Effector memory CD8-positive, alpha-beta T cell (primary cell): ENCODE measurements around the gene TMX3.

Experiments
- ATAC-seq: fragments of 150-1000 bp; cut with Tn5 transposase; replicated peaks from 2 replicates; pipeline ENCODE4 v1.10.0; 2021; ENCODE audit warnings: mild to moderate bottlenecking, moderate library complexity
- DNase-seq, 3 experiments: peaks; one replicate each; pipeline ENCODE4 v3.0.0; 2021
- H3K27ac Mint-ChIP-seq, 2 donors: one replicate each; pipeline ENCODE4 v1.8.0; 2022; ENCODE audit warnings: mild to moderate bottlenecking in 2 of 2, mixed read lengths in 2 of 2, moderate library complexity in 2 of 2
- H3K27me3 Mint-ChIP-seq, 2 donors: one replicate each; pipeline ENCODE4 v1.8.0; 2022; ENCODE audit warnings: mixed read lengths in 2 of 2
- H3K36me3 Mint-ChIP-seq: one replicate; pipeline ENCODE4 v1.8.0; 2022; ENCODE audit warnings: mild to moderate bottlenecking, moderate library complexity, mixed read lengths; ENCODE audit not compliant: insufficient read depth
- H3K4me1 Mint-ChIP-seq, 2 donors: one replicate each; pipeline ENCODE4 v1.8.0; 2022; ENCODE audit warnings: low read depth in 2 of 2, mixed read lengths in 2 of 2
- H3K4me3 Mint-ChIP-seq, 2 donors: one replicate each; pipeline ENCODE4 v1.8.0; 2022; ENCODE audit warnings: mild to moderate bottlenecking in 2 of 2, mixed read lengths in 2 of 2, moderate library complexity in 2 of 2
- H3K9me3 Mint-ChIP-seq, 2 donors: one replicate each; pipeline ENCODE4 v1.8.0; 2022; ENCODE audit warnings: mixed read lengths in 2 of 2

The TMX3 gene

DNA sequence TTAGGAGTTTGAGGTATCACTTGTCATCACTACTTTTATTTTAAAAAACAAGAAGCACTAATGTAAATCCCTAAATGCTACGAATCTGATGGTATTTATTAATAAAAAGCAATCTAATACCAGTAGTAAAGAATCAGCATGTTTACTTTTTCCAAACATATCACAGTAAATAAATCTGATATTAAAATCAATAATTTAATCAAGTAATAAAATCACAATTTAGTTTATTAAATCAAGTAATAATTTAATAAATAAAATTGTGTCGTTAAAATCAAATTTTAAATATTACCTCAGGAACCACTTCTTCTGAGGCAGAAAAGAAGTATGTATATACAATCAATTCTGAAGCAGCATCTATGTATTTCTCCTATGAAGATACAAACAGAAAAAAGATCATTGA is 18.0 kb downstream of the TMX3 start:
- Mint-ChIP-seq H3K9me3 (no peaks in the 10 kb centered on the region), H3K27me3 (no peaks in the 10 kb centered on the region), H3K36me3 (peaks cover 40% of the 10 kb centered on the region), H3K4me3 (no peak overlapping the region), H3K27ac (no peak overlapping the region), H3K4me1 (peaks cover 0 to 4% of the 10 kb centered on the region in 2 donors)
- ATAC-seq (no peak), DNase-seq (no peak)

DNA sequence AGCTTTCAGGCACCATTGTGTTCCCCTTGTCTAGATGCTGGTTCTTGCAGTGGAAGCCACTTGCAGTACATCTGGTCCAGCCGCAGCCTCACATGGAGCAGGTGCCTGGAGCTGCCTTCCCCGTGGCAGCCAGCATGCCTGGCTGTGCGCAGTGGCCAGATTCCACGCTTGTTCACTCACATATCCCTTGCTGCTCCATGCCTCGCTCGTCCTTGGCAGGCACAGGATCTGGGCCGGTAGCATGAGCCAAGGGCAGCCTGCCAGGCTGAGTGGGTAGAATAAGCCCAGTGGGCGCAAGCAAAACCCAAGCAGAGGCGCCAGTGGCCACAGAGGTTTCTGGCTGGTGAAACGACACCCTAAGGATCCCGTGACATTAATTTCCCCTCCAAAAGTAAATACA is 20.6 kb downstream of the TMX3 start:
- H3K27me3 Mint-ChIP-seq, result no peaks in the 10 kb centered on the region
- H3K9me3 Mint-ChIP-seq, result no peaks in the 10 kb centered on the region
- no peak overlapping the region for H3K27ac Mint-ChIP-seq
- H3K4me3 Mint-ChIP-seq, result no peak overlapping the region
- peaks cover 0 to 6% of the 10 kb centered on the region in 2 donors for H3K4me1 Mint-ChIP-seq
- DNase-seq, result no peak
- peaks cover 37% of the 10 kb centered on the region for H3K36me3 Mint-ChIP-seq
- no peak for ATAC-seq

DNA sequence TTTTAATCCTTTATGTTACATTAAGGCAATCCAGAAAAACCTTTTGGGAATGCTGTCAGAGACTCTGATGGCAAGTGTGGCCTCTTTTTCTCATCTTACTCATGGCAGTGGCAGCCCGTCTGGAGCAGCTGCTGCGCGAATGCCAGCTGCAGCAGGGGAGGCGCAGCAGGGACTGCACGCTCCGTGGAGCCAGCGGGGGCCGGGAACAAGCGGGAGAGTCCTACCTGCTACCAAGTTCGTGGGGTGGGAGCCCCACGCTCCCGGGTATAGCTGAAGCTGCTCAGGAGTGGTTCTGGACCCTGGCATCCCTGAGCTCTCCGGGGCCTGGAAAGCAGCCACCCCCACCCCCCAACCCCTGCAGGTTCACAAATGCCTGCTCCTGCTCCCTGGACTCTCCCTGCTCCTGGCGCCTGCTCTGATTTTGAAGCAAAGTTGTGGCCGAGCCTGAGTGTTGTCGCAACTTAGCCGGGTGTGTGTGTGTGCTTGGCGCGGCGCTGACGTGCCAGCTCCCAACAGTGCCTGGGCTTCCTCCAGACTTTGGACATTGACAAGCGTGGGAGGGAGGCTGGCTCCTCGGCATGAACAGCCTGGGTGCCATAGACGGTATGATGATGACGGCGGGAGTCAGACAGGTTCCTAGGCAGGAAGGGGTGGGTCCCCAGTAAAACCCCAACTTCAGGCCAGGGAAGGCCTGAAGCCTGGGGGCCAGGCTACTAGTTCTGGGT is 21.7 kb downstream of the TMX3 start:
- H3K4me3 Mint-ChIP-seq, result no peak overlapping the region
- DNase-seq, result no peak
- no peak for ATAC-seq
- H3K27ac Mint-ChIP-seq, result no peak overlapping the region
- peaks cover 0 to 6% of the 10 kb centered on the region in 2 donors for H3K4me1 Mint-ChIP-seq
- H3K36me3 Mint-ChIP-seq, result peaks cover 28% of the 10 kb centered on the region
- no peaks in the 10 kb centered on the region for H3K9me3 Mint-ChIP-seq
- no peaks in the 10 kb centered on the region for H3K27me3 Mint-ChIP-seq

DNA sequence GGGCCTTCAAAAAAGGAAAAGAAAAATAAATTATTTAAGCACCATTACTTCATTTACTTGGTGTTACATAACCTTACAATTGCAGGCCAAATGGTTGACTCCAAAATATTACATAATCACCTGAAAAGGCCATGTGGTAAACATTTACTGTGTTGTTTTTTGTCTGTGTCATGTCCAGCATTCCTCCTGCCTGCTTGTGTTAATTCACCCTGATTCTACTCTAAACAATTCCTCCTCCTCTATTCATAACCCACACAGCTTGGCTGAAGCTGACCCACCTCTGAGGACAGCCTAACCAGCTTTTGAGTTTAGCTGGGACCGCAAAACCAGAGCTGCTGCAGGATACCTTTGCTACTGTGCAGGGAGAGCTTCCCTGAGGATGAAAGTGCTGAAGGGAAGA is 35.4 kb downstream of the TMX3 start:
- Mint-ChIP-seq H3K36me3 (peaks cover 69% of the 10 kb centered on the region), H3K4me1 (peaks cover 0 to 3% of the 10 kb centered on the region in 2 donors), H3K9me3 (no peaks in the 10 kb centered on the region), H3K4me3 (no peak overlapping the region), H3K27me3 (no peaks in the 10 kb centered on the region), H3K27ac (peak overlapping the region in 1 of 2 donors; percentile 27)
- DNase-seq (no peak), ATAC-seq (no peak)

DNA sequence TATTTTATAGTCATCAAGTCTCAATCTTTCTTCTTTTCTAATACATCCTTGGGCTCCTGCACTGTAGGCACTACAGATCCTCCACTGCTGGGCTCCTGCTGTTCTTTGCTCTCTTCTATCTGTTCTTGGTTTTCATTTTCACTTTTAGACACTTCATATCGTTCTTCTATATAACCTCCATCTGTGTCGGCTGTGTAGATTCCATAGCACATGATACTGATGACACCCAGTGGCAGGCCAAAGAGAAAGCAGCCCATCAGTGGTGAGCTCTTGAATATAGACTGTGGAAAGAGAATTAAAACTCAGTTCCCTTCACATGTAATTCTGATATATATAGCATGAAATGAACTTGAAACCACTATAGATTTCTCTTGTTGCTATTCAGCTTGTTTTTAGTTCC is 38.0 kb downstream of the TMX3 start:
- no peaks in the 10 kb centered on the region for H3K9me3 Mint-ChIP-seq
- peaks cover 49% of the 10 kb centered on the region for H3K36me3 Mint-ChIP-seq
- ATAC-seq, result peak; percentile 54
- no peak for DNase-seq
- no peak overlapping the region for H3K4me3 Mint-ChIP-seq
- H3K27me3 Mint-ChIP-seq, result no peaks in the 10 kb centered on the region
- H3K27ac Mint-ChIP-seq, result peak overlapping the region in 1 of 2 donors; percentile 46
- peaks cover 0 to 3% of the 10 kb centered on the region in 2 donors for H3K4me1 Mint-ChIP-seq

DNA sequence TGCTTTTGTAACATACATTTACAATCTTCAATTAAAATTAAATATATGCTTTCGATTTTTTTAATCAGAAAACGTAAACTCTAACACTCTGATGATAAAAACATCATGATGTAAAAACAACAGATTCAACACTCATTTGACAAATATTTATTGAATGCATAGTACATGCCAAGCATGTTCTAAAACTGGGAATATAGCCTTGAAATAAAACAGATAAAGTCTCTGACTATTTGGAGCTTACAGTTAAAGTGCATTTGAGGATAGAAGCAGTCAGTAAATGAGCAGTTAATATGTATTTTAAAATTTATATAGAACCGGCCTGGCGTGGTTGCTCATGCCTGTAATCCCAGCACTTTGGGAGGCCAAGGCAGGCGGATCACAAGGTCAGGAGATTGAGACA is 47.8 kb downstream of the TMX3 start:
- Mint-ChIP-seq H3K27ac (no peak overlapping the region), H3K4me3 (no peak overlapping the region), H3K4me1 (no peaks in the 10 kb centered on the region), H3K27me3 (peaks cover 0 to 2% of the 10 kb centered on the region in 2 donors), H3K36me3 (no peaks in the 10 kb centered on the region), H3K9me3 (no peaks in the 10 kb centered on the region)
- ATAC-seq (no peak), DNase-seq (no peak)

DNA sequence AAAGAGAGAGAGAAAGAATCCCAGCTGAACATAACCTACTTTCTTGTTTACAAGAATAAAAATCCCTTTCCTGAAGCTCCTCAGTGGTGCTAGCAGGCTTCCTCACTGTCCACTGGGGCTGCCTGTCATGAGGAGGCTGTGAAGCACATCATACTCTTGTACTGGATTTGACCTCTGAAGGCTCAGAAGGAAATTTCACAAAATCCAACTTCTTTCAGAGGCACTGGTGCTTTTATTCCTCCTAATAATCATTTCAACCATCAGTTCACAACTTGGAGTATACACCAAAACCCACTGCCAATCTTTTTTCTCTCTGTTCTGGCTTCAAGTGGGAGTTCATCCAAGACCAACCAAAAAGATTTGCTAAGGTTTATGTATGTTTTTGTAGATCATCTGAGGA is 48.5 kb downstream of the TMX3 start:
- DNase-seq, result no peak
- H3K9me3 Mint-ChIP-seq, result no peaks in the 10 kb centered on the region
- H3K4me1 Mint-ChIP-seq, result no peaks in the 10 kb centered on the region
- H3K4me3 Mint-ChIP-seq, result no peak overlapping the region
- peaks cover 0 to 9% of the 10 kb centered on the region in 2 donors for H3K27me3 Mint-ChIP-seq
- H3K27ac Mint-ChIP-seq, result no peak overlapping the region
- no peaks in the 10 kb centered on the region for H3K36me3 Mint-ChIP-seq
- no peak for ATAC-seq

DNA sequence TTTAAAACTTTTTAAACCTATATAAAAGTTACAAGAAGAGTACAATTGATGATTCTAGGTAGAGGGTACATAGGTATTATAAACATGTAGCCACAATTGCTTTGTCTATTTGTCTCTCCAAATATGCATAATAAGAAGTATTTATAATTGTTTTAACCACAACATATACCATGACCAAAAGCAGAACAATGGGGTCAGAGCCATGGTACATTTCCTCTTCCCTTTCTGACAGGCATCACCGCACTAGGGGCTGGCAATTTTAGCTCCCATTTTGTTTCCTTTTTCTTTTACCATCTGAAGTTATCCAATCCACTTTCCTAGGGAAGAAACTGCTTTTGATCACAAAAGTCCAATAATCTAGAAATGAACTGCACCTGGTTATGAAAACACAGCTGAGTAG is 49.3 kb downstream of the TMX3 start:
- H3K27ac Mint-ChIP-seq, result no peak overlapping the region
- H3K27me3 Mint-ChIP-seq, result peaks cover 0 to 12% of the 10 kb centered on the region in 2 donors
- H3K36me3 Mint-ChIP-seq, result no peaks in the 10 kb centered on the region
- H3K4me1 Mint-ChIP-seq, result no peaks in the 10 kb centered on the region
- DNase-seq (no peak), ATAC-seq (no peak)
- no peaks in the 10 kb centered on the region for H3K9me3 Mint-ChIP-seq
- H3K4me3 Mint-ChIP-seq, result no peak overlapping the region

DNA sequence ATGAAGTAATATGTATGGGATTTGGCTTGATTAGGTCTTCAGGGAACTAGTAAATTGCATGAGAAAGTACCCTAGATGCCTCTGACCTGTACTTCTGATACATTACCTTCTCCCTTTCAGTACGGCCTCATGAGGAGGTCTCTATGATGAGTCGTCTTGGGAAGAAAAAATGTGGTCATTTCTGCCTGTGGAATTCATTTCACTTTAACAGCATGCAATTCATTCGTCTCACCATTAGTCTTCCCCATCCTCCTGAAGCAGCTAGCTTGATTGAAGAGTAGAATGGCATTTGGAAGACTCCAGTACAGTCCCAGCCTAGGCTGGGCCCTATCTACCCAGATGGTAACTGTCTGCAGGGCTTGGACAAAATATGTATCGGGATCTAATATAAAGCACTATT is 52.2 kb downstream of the TMX3 start:
- ATAC-seq (no peak), DNase-seq (no peak)
- H3K4me3 Mint-ChIP-seq, result no peak overlapping the region
- H3K9me3 Mint-ChIP-seq, result no peaks in the 10 kb centered on the region
- no peak overlapping the region for H3K27ac Mint-ChIP-seq
- no peaks in the 10 kb centered on the region for H3K36me3 Mint-ChIP-seq
- H3K4me1 Mint-ChIP-seq, result no peaks in the 10 kb centered on the region
- peaks cover under 1 to 23% of the 10 kb centered on the region in 2 donors for H3K27me3 Mint-ChIP-seq

DNA sequence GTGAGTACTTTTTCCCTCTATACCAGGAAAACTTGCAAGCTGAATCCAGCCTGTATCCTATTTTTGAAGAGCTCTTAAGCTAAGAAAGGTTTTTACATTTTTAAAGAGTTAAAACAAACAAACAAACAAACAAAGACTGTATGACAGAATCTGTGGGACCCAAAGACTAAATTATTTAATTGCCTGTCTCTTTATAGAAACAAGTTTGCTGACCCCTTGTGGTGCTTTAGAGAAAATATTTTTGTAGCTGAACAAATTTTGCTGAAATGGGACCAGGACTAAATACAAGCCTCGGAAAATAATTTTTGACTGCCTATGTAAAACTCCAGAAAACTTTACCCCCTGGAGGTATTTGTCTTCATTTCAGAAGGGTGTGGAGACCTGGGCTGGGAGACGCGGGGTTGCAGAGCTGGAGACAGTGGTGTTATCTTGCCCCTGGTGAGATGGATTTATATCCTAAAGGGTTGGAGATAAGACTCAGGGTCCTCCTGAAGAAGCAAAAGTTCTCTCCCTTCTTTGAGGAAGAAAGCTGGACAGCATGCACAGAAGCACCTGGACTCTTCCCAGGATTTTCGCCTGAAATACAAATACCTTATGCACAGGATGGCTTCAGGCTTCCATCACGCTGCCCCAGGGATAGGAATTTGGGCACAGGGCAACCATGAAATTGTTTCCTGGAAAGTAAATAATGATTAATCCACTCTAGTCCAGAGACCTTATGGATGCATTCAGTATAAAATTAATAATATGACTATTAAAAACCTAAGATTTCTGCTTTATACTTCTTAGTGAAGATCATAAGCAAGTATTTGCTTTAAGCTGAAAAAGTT is 54.3 kb downstream of the TMX3 start:
- Mint-ChIP-seq H3K4me3 (no peak overlapping the region), H3K9me3 (no peaks in the 10 kb centered on the region), H3K36me3 (no peaks in the 10 kb centered on the region), H3K27ac (no peak overlapping the region), H3K4me1 (no peaks in the 10 kb centered on the region), H3K27me3 (peaks cover 13 to 34% of the 10 kb centered on the region in 2 donors)
- ATAC-seq (peak; percentile 27), DNase-seq (no peak)

DNA sequence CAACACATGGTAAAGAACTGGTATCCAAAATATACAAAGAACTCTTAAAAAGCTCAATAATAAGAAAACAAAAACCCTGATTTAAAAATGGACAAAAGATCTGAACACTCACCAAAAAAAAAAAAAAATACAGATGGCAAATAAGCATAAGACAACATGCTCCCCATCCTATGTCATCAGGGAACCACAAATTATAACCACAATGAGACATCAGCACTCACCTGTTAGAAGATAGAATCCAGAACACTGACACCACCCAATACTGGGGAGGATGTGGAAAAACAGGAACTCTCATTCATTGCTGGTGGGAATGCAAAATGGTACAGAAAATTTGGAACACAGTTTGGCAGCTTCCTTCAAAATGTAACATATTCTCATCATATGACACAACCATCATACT is 66.7 kb downstream of the TMX3 start:
- DNase-seq (no peak), ATAC-seq (no peak)
- H3K4me3 Mint-ChIP-seq, result no peak overlapping the region
- no peaks in the 10 kb centered on the region for H3K36me3 Mint-ChIP-seq
- H3K9me3 Mint-ChIP-seq, result no peaks in the 10 kb centered on the region
- H3K27me3 Mint-ChIP-seq, result peaks cover 18 to 24% of the 10 kb centered on the region in 2 donors
- no peaks in the 10 kb centered on the region for H3K4me1 Mint-ChIP-seq
- no peak overlapping the region for H3K27ac Mint-ChIP-seq

DNA sequence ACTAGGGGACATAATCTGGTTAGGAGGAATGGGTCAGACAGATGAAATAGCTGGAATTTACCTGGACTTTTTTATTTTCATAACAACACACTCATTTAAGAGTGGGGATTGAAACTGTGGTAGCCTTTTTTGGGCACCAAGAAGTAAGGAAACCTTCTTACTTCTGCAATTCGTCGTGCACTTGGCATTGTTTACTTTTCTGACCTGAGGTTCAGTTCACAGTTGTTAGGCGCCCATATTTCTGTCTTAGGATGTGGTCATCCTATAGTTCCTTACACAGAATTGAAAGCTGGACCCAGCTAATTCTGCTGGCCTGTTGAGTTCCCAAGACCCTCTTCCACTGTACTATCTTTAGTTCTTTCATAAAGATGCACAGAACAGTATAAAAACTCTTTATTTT is 72.9 kb downstream of the TMX3 start:
- no peak for ATAC-seq
- Mint-ChIP-seq H3K27me3 (peaks cover 44 to 56% of the 10 kb centered on the region in 2 donors), H3K4me1 (no peaks in the 10 kb centered on the region)

DNA sequence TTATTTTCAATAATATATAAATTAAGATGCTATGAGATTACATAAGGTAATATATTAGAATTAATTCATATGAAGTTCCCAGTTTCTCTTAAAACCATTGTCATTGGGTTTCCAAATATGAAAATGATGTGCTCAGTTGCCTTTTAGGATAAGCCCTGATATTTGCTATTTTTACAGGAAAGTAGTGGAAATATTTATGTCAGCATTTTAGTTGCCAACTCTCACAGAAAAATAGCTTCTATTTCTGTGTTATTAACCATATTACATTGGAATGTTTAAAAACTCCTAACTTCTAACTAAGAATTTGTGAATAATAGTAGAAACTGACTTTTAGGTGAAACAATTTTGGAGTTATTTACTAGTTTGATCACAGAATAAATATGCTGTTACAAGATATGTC is 74.0 kb downstream of the TMX3 start:
- H3K4me3 Mint-ChIP-seq, result no peak overlapping the region

More for the DNA sequence above, 72.9 kb downstream of the TMX3 start:
- Mint-ChIP-seq H3K27ac (no peak overlapping the region), H3K9me3 (no peaks in the 10 kb centered on the region), H3K4me3 (no peak overlapping the region), H3K36me3 (no peaks in the 10 kb centered on the region)
- DNase-seq, result no peak

DNA sequence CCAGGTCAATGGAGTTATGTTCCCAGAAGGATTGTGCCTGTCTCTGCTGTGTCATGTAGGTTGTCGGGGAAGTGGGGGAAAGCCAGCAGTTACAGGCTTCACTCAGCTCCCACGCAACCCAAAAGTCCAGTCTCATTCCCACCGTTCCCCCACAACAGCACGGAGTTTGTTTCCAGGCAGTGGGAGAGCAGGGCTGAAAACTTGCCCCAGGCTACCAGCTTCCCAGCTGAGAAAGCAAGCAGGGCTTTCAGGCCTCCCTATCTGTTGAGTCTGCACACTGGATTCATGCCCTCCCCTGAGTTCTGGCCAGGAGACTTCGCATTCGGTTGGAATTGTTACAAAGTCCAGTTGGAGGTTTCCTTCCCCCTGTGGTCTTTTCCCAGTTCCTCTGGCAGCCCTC is 76.3 kb downstream of the TMX3 start:
- Mint-ChIP-seq H3K4me1 (no peaks in the 10 kb centered on the region), H3K27ac (no peak overlapping the region), H3K4me3 (no peak overlapping the region), H3K36me3 (no peaks in the 10 kb centered on the region), H3K9me3 (no peaks in the 10 kb centered on the region), H3K27me3 (peaks cover 35 to 59% of the 10 kb centered on the region in 2 donors)
- no peak for ATAC-seq
- no peak for DNase-seq

More for the DNA sequence above, 74.0 kb downstream of the TMX3 start:
- no peaks in the 10 kb centered on the region for H3K36me3 Mint-ChIP-seq
- peaks cover 44 to 67% of the 10 kb centered on the region in 2 donors for H3K27me3 Mint-ChIP-seq
- H3K4me1 Mint-ChIP-seq, result no peaks in the 10 kb centered on the region
- ATAC-seq (no peak), DNase-seq (no peak)
- no peaks in the 10 kb centered on the region for H3K9me3 Mint-ChIP-seq
- no peak overlapping the region for H3K27ac Mint-ChIP-seq
